Neural crest cell (in vitro differentiated cells): ENCODE data around the gene CSTF2T. TPM values are rescaled to one million over a fixed set of nuclear protein-coding genes. Genes with fewer than 3 reads are reported as not detected.

Experiments used
- DNase-seq: peaks from one replicate; pipeline ENCODE4 v3.0.0; 2021; ENCODE audit warnings: low read depth, mixed read lengths, low spot score
- H3K27ac Mint-ChIP-seq: one replicate; pipeline ENCODE4 v1.8.0; 2021; ENCODE audit warnings: mild to moderate bottlenecking, mixed read lengths; ENCODE audit not compliant: unreplicated experiment
- H3K27me3 Mint-ChIP-seq: 2 replicates; pipeline ENCODE4 v1.8.0; 2021; ENCODE audit warnings: low read depth, mild to moderate bottlenecking, mixed read lengths
- H3K36me3 Mint-ChIP-seq: 2 replicates; pipeline ENCODE4 v1.8.0; 2021; ENCODE audit warnings: low read depth, mild to moderate bottlenecking, mixed read lengths
- H3K4me1 Mint-ChIP-seq: 2 replicates; pipeline ENCODE4 v1.8.0; 2021; ENCODE audit warnings: mixed read lengths
- H3K4me3 Mint-ChIP-seq: one replicate; pipeline ENCODE4 v1.8.0; 2021; ENCODE audit warnings: mild to moderate bottlenecking, mixed read lengths
- H3K9me3 Mint-ChIP-seq: 2 replicates; pipeline ENCODE4 v1.8.0; 2021; ENCODE audit warnings: mixed read lengths
- total RNA-seq: library from RNA; stranded (reverse); gene quantifications from 2 replicates; pipeline ENCODE4 v1.2.1, GENCODE V29; 2021
- TF ChIP-seq, protein P1 (sequence below): fragments of 200-600 bp; sonication (generic); conservative IDR thresholded peaks from 2 replicates; pipeline ENCODE4 v1.5.0; 2021; ENCODE audit warnings: antibody characterized with exemption, mild to moderate bottlenecking

CSTF2T gene
- total RNA-seq, 1 donor from 2014 or later = 34.0 TPM

- Mint-ChIP-seq H3K4me3 (no peak overlapping the region), H3K27ac (no peak overlapping the region), H3K27me3 (no peaks in the 10 kb centered on the region), H3K4me1 (no peaks in the 10 kb centered on the region), H3K9me3 (peaks cover 11% of the 10 kb centered on the region), H3K36me3 (peaks cover 4% of the 10 kb centered on the region)
- TF ChIP-seq, protein P1, sequence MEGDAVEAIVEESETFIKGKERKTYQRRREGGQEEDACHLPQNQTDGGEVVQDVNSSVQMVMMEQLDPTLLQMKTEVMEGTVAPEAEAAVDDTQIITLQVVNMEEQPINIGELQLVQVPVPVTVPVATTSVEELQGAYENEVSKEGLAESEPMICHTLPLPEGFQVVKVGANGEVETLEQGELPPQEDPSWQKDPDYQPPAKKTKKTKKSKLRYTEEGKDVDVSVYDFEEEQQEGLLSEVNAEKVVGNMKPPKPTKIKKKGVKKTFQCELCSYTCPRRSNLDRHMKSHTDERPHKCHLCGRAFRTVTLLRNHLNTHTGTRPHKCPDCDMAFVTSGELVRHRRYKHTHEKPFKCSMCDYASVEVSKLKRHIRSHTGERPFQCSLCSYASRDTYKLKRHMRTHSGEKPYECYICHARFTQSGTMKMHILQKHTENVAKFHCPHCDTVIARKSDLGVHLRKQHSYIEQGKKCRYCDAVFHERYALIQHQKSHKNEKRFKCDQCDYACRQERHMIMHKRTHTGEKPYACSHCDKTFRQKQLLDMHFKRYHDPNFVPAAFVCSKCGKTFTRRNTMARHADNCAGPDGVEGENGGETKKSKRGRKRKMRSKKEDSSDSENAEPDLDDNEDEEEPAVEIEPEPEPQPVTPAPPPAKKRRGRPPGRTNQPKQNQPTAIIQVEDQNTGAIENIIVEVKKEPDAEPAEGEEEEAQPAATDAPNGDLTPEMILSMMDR = no peak
- DNase-seq = no peak
Measured at GRCh38 chr10:51687296-51687695, 12.1 kb downstream of the CSTF2T start.

- Mint-ChIP-seq H3K4me1 (no peaks in the 10 kb centered on the region), H3K9me3 (peaks cover 11% of the 10 kb centered on the region), H3K36me3 (peaks cover 4% of the 10 kb centered on the region), H3K27me3 (no peaks in the 10 kb centered on the region), H3K27ac (no peak overlapping the region), H3K4me3 (no peak overlapping the region)
- TF ChIP-seq, protein P1 = no peak
- no peak for DNase-seq
Measured at GRCh38 chr10:51685768-51686167, 13.6 kb downstream of the CSTF2T start.

DNA sequence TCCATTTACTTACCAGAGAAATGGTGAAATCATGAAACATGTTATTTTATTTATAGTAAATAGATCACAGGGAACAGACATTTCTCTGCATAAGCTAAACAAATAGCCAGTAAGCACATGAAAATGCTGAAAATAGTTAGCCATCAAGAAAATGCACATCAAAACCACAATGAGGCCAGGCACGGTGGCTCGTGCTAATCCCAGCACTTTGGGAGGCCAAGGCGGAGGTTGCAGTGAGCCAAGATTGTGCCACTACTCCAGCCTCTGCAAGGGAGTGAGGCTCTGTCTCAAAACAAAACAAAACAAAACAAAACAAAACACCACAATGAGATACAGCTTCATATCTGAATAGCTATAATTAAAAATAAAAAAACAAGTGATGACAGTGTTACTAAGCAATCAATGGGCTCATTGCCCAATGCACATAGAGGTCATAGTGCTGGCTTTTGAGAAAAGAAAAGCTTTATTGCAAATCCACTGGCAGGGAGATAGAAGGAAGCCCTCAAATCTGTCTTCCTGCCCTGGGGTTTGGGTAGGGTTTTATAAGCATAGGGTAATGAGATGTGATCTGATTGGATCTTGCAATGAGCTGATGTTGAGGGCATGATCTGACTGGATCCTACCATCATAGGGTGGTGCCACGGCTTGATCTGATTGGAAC, 16.2 kb downstream of the CSTF2T start:
- Mint-ChIP-seq H3K27ac (no peak overlapping the region), H3K36me3 (no peaks in the 10 kb centered on the region), H3K4me1 (no peaks in the 10 kb centered on the region), H3K9me3 (no peaks in the 10 kb centered on the region), H3K4me3 (no peak overlapping the region), H3K27me3 (no peaks in the 10 kb centered on the region)
- TF ChIP-seq, protein P1 = no peak
- DNase-seq = no peak

DNA sequence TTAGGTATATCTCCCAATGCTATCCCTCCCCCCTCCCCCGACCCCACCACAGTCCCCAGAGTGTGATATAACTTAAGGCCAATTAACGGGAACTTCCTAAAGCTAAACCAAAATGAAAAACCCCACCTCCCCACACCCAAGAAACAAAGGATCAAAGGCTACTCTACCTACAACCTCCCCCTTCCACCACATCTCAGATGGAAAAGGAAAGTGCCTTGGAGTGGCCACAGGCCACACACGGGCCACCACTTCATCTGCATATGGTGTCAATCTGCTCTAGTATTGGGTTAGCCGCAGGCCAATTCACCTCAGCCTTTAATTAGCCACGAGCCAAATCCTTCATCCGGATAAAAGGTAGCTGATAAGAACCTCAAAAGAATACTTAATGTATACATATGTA, 19.6 kb downstream of the CSTF2T start:
- peaks cover 2% of the 10 kb centered on the region for H3K9me3 Mint-ChIP-seq
- no peak overlapping the region for H3K4me3 Mint-ChIP-seq
- H3K27ac Mint-ChIP-seq = no peak overlapping the region
- H3K4me1 Mint-ChIP-seq = no peaks in the 10 kb centered on the region
- TF ChIP-seq, protein P1 = no peak
- no peaks in the 10 kb centered on the region for H3K27me3 Mint-ChIP-seq
- no peak for DNase-seq
- H3K36me3 Mint-ChIP-seq = no peaks in the 10 kb centered on the region

GRCh38 chr10:51675088-51675487, 24.3 kb downstream of the CSTF2T start:
- Mint-ChIP-seq H3K4me1 (no peaks in the 10 kb centered on the region), H3K9me3 (peaks cover 2% of the 10 kb centered on the region), H3K27me3 (no peaks in the 10 kb centered on the region), H3K36me3 (no peaks in the 10 kb centered on the region), H3K4me3 (no peak overlapping the region), H3K27ac (no peak overlapping the region)
- TF ChIP-seq, protein P1 = no peak
- DNase-seq = no peak
